ENCODE results near the gene MAP7D2. TPM values are rescaled to one million over a fixed set of nuclear protein-coding genes. Genes with fewer than 3 reads are reported as not detected.

MAP7D2 gene
- total and polyA plus RNA-seq, 5 donors from 2014 or later: 0.22 to 0.99 (median 0.30) TPM; not detected in 2

GRCh38 chrX:19960913-19961312 is 155.8 kb downstream of the MAP7D2 start:
- Histone ChIP-seq H3K9me3 (ENCODE audit: control insufficient read depth in 2 of 2, low read length in 2 of 2) (no peaks in the 10 kb centered on the region), H3K27ac (ENCODE audit: insufficient read depth, low read length, poor library complexity, severe bottlenecking) (no peak overlapping the region), H3K4me1 (ENCODE audit: control insufficient read depth, insufficient read depth, low read length, poor library complexity, severe bottlenecking) (peaks cover 4% of the 10 kb centered on the region), H3K4me3 (ENCODE audit: low read depth, low read length) (no peak overlapping the region), H3K27me3 (ENCODE audit: control insufficient read depth, insufficient read depth, low read length) (no peaks in the 10 kb centered on the region), H3K36me3 (ENCODE audit: control insufficient read depth, insufficient read depth, low read length) (peaks cover 2% of the 10 kb centered on the region)
- no peak for DNase-seq
- Mint-ChIP-seq H3K27me3 (no peaks in the 10 kb centered on the region), H3K27ac (no peak overlapping the region), H3K4me3 (no peak overlapping the region), H3K4me1 (peaks cover 0 to 9% (median 2%) of the 10 kb centered on the region in 4 donors), H3K9me3 (no peaks in the 10 kb centered on the region), H3K36me3 (peaks cover 10% of the 10 kb centered on the region)
- ATAC-seq (ENCODE audit: low read depth in 2 of 2): no peak

- Mint-ChIP-seq H3K9me3 (no peaks in the 10 kb centered on the region), H3K27ac (peak overlapping the region in 1 of 3 donors; percentile 1), H3K4me3 (no peak overlapping the region), H3K36me3 (peaks cover 3% of the 10 kb centered on the region), H3K27me3 (no peaks in the 10 kb centered on the region), H3K4me1 (peaks cover 0 to 9% (median 0%) of the 10 kb centered on the region in 4 donors)
- DNase-seq: no peak
- H3K9me3 ChIP-seq (ENCODE audit: control insufficient read depth in 2 of 2, low read length in 2 of 2): no peaks in the 10 kb centered on the region
- H3K27ac ChIP-seq (ENCODE audit: insufficient read depth, low read length, poor library complexity, severe bottlenecking): no peak overlapping the region
- H3K4me1 ChIP-seq (ENCODE audit: control insufficient read depth, insufficient read depth, low read length, poor library complexity, severe bottlenecking): no peaks in the 10 kb centered on the region
- no peaks in the 10 kb centered on the region for H3K27me3 ChIP-seq (ENCODE audit: control insufficient read depth, insufficient read depth, low read length)
- no peak for ATAC-seq (ENCODE audit: low read depth in 2 of 2)
- H3K4me3 ChIP-seq (ENCODE audit: low read depth, low read length): no peak overlapping the region
- no peaks in the 10 kb centered on the region for H3K36me3 ChIP-seq (ENCODE audit: control insufficient read depth, insufficient read depth, low read length)
Measured at GRCh38 chrX:19958552-19959486, 157.9 kb downstream of the MAP7D2 start.

- DNase-seq: no peak
- no peaks in the 10 kb centered on the region for H3K4me1 ChIP-seq (ENCODE audit: control insufficient read depth, insufficient read depth, low read length, poor library complexity, severe bottlenecking)
- Mint-ChIP-seq H3K4me1 (peaks cover 0 to 11% (median 6%) of the 10 kb centered on the region in 4 donors), H3K4me3 (no peak overlapping the region), H3K27ac (no peak overlapping the region), H3K36me3 (peaks cover 3% of the 10 kb centered on the region), H3K9me3 (no peaks in the 10 kb centered on the region), H3K27me3 (no peaks in the 10 kb centered on the region)
- H3K27ac ChIP-seq (ENCODE audit: insufficient read depth, low read length, poor library complexity, severe bottlenecking): no peak overlapping the region
- no peaks in the 10 kb centered on the region for H3K27me3 ChIP-seq (ENCODE audit: control insufficient read depth, insufficient read depth, low read length)
- no peak for ATAC-seq (ENCODE audit: low read depth in 2 of 2)
- no peaks in the 10 kb centered on the region for H3K9me3 ChIP-seq (ENCODE audit: control insufficient read depth in 2 of 2, low read length in 2 of 2)
- no peak overlapping the region for H3K4me3 ChIP-seq (ENCODE audit: low read depth, low read length)
- H3K36me3 ChIP-seq (ENCODE audit: control insufficient read depth, insufficient read depth, low read length): no peaks in the 10 kb centered on the region
Measured at GRCh38 chrX:19956923-19957322, 159.8 kb downstream of the MAP7D2 start.

Other genes with a start within 250 kb of the MAP7D2 start
- gene SH3KBP1, start 229.3 kb downstream of the MAP7D2 start, total RNA-seq: 169 TPM
- gene SH3KBP1, start 229.3 kb downstream of the MAP7D2 start, polyA plus RNA-seq: 100 to 1,000 TPM; 161 to 185 (median 176) TPM
- 10.2 TPM for gene BCLAF3, start 125.8 kb downstream of the MAP7D2 start, total RNA-seq
- gene BCLAF3, start 125.8 kb downstream of the MAP7D2 start, polyA plus RNA-seq: 1 to 10 TPM; 1.7 to 2.1 (median 2.0) TPM
- gene EIF1AX, start 24.9 kb upstream of the MAP7D2 start, total RNA-seq: 59.8 TPM
- gene EIF1AX, start 24.9 kb upstream of the MAP7D2 start, polyA plus RNA-seq: 10 to 100 TPM; 40.9 to 81.1 (median 77.1) TPM
- gene RPS6KA3, start 150.0 kb upstream of the MAP7D2 start, total RNA-seq: 56.1 TPM
- gene RPS6KA3, start 150.0 kb upstream of the MAP7D2 start, polyA plus RNA-seq: 10 to 100 TPM; 18.3 to 32.9 (median 21.4) TPM

Data from CD4-positive, CD25-positive, alpha-beta regulatory T cell (primary cell).